ENCODE data around the gene MACROH2A1.

MACROH2A1 gene

DNA sequence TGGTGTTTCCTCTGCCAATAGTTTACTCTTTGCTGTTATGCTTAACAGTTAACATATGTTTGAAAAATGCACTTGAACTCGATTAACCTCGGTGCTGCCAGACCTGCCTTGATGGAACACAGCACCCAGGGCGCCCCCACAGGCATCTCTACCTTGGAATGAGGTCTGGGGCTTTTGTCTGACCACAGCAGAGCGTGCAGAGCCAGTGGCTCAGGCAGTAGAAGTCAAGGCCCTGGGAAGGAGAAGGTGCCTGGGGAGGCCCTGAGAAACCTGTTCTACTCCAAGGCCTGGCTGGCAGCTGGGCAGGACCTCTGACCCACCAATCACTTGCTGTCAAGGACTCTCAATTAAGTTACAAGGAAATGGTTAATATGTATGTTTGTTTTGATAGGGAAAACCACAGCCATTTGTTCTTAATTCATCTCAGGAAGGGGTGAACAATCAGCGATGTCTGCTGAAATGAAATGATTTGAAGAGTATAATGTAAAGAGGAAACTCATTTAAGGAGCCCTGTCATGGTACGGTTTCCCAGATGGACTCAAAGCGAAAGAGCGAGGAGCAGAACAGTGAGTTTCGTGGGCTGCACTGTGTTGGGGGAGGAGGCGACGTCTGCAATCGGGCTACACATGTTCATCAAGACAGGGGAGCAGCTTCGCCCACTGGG lies 21.9 kb downstream of the MACROH2A1 start:
- H3K27ac ChIP-seq: no peak overlapping the region

GRCh38 chr5:135375040-135375793 lies 23.8 kb downstream of the MACROH2A1 start:
- no peak overlapping the region for H3K4me3 ChIP-seq (ENCODE audit: low read depth, low read length)
- no peaks in the 10 kb centered on the region for H3K9me3 ChIP-seq (ENCODE audit: severe bottlenecking)
- TF ChIP-seq, protein P1, sequence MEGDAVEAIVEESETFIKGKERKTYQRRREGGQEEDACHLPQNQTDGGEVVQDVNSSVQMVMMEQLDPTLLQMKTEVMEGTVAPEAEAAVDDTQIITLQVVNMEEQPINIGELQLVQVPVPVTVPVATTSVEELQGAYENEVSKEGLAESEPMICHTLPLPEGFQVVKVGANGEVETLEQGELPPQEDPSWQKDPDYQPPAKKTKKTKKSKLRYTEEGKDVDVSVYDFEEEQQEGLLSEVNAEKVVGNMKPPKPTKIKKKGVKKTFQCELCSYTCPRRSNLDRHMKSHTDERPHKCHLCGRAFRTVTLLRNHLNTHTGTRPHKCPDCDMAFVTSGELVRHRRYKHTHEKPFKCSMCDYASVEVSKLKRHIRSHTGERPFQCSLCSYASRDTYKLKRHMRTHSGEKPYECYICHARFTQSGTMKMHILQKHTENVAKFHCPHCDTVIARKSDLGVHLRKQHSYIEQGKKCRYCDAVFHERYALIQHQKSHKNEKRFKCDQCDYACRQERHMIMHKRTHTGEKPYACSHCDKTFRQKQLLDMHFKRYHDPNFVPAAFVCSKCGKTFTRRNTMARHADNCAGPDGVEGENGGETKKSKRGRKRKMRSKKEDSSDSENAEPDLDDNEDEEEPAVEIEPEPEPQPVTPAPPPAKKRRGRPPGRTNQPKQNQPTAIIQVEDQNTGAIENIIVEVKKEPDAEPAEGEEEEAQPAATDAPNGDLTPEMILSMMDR (IDR thresholded peaks at IDR 0.05; ENCODE audit: low read depth, low read length): no peak
- H3K27me3 ChIP-seq (ENCODE audit: insufficient read depth, low read depth, severe bottlenecking): no peaks in the 10 kb centered on the region
- DNase-seq: no peak
- H3K27ac ChIP-seq: no peak overlapping the region
- H3K36me3 ChIP-seq: peaks cover 100% of the 10 kb centered on the region

More for the DNA sequence above, 21.9 kb downstream of the MACROH2A1 start:
- peaks cover 100% of the 10 kb centered on the region for H3K36me3 ChIP-seq
- DNase-seq: no peak
- H3K9me3 ChIP-seq (ENCODE audit: severe bottlenecking): no peaks in the 10 kb centered on the region
- no peaks in the 10 kb centered on the region for H3K27me3 ChIP-seq (ENCODE audit: insufficient read depth, low read depth, severe bottlenecking)
- TF ChIP-seq, protein P1 (IDR thresholded peaks at IDR 0.05; ENCODE audit: low read depth, low read length): no peak
- H3K4me3 ChIP-seq (ENCODE audit: low read depth, low read length): no peak overlapping the region

- Histone ChIP-seq H3K27me3 (ENCODE audit: insufficient read depth, low read depth, severe bottlenecking) (no peaks in the 10 kb centered on the region), H3K27ac (no peak overlapping the region), H3K9me3 (ENCODE audit: severe bottlenecking) (no peaks in the 10 kb centered on the region), H3K36me3 (peaks cover 100% of the 10 kb centered on the region), H3K4me3 (ENCODE audit: low read depth, low read length) (no peak overlapping the region)
- DNase-seq: no peak
- TF ChIP-seq, protein P1 (IDR thresholded peaks at IDR 0.05; ENCODE audit: low read depth, low read length): no peak
These were observed 25.1 kb downstream of the MACROH2A1 start for GRCh38 chr5:135373736-135374515.

DNA sequence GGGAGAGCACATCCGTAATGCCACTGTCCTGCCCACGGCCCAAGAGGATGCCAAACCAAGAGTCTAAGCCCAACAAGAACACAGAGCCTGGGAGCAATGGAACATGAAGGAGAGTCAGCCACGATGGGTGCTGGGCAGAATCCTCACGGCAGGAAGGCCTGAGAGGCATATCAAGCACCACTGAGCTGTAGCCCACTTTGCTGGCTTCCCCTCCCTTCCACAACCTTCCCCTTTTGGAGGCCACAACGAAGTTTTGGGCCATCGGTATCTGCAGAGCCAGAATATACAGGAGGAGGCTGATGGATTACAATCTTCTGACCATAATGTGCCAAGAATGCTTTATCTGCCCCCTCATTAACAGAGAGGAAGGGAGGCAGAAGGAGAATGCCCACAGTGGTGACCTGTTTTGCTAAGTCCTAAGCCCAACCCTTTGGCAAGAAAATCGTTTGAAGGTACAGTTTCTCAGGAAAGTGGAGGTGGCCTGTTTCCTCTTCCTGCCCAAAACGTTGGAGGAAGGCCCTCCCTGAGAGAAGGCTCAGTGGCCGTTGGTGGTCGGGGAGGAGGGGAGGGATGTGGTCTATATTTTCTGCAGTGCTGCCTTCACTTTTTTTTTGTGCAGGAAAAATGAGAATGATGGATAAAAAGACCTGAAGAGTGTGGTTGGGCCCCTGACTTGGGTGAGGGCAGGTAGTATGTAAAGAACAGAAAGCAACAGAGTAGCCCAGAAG lies 26.2 kb downstream of the MACROH2A1 start:
- no peaks in the 10 kb centered on the region for H3K27me3 ChIP-seq (ENCODE audit: insufficient read depth, low read depth, severe bottlenecking)
- H3K27ac ChIP-seq: no peak overlapping the region
- peaks cover 100% of the 10 kb centered on the region for H3K36me3 ChIP-seq
- H3K4me3 ChIP-seq (ENCODE audit: low read depth, low read length): no peak overlapping the region
- DNase-seq: no peak
- TF ChIP-seq, protein P1 (IDR thresholded peaks at IDR 0.05; ENCODE audit: low read depth, low read length): no peak
- H3K9me3 ChIP-seq (ENCODE audit: severe bottlenecking): no peaks in the 10 kb centered on the region

GRCh38 chr5:135371622-135372232 lies 27.3 kb downstream of the MACROH2A1 start:
- DNase-seq: no peak
- peaks cover 100% of the 10 kb centered on the region for H3K36me3 ChIP-seq
- no peak overlapping the region for H3K27ac ChIP-seq
- no peaks in the 10 kb centered on the region for H3K27me3 ChIP-seq (ENCODE audit: insufficient read depth, low read depth, severe bottlenecking)
- TF ChIP-seq, protein P1 (IDR thresholded peaks at IDR 0.05; ENCODE audit: low read depth, low read length): no peak
- no peaks in the 10 kb centered on the region for H3K9me3 ChIP-seq (ENCODE audit: severe bottlenecking)
- no peak overlapping the region for H3K4me3 ChIP-seq (ENCODE audit: low read depth, low read length)

Measured in WERI-Rb-1 (cell line).